HEK293 (cell line): ENCODE results near the gene BANF2.

ENCODE experiments used
- CTCF ChIA-PET: fragments of 350-600 bp; formaldehyde crosslinking; extraction: SDS; loops from one replicate; lab custom pipeline; 2021; ENCODE audit warnings: antibody characterized with exemption; lab: Yijun Ruan, JAX
- POLR2A ChIA-PET: fragments of 300-600 bp; formaldehyde crosslinking; extraction: SDS; loops from one replicate; lab custom pipeline; 2020; ENCODE audit warnings: antibody characterized with exemption, inconsistent platforms; lab: Yijun Ruan, JAX
- H3K27ac ChIP-seq: fragments of 200-500 bp; sonication (Bioruptor generic); 2 replicates; pipeline ENCODE4 v1.5.1; 2014; ENCODE audit warnings: low read depth, low read length, control low read depth, inconsistent platforms; ENCODE audit errors: extremely low read depth
- H3K36me3 ChIP-seq, 2 experiments: fragments of 200-500 bp in 1 of 2; sonication (Bioruptor generic) in 1 of 2; 1 replicate in 1 of 2; 2 replicates in 1 of 2; pipeline ENCODE4 v1.5.1; 2014 to 2017; ENCODE audit warnings: inconsistent platforms in 2 of 2, low read length in 2 of 2; ENCODE audit not compliant: control insufficient read depth in 2 of 2, insufficient read depth in 1 of 2
- H3K4me1 ChIP-seq: fragments of 200-500 bp; sonication (Bioruptor generic); 2 replicates; pipeline ENCODE4 v1.5.1; 2014; ENCODE audit warnings: mild to moderate bottlenecking, low read length, inconsistent platforms; ENCODE audit not compliant: control insufficient read depth, insufficient read depth
- H3K4me3 ChIP-seq: 2 replicates; pipeline ENCODE4 v1.5.1; 2011; ENCODE audit warnings: low read depth, mild to moderate bottlenecking, control low read depth, low read length, moderate library complexity
- H3K9me3 ChIP-seq: fragments of 200-500 bp; sonication (Bioruptor generic); 2 replicates; pipeline ENCODE4 v1.5.1; 2014; ENCODE audit warnings: low read depth, low read length, inconsistent platforms; ENCODE audit not compliant: control insufficient read depth, insufficient read depth
- EGR2 ChIP-seq: fragments of 450-650 bp; formaldehyde crosslinking; IDR thresholded peaks from 2 replicates; pipeline ENCODE4 v1.5.1; 2016; ENCODE audit warnings: low read depth, missing biosample characterization, missing genetic modification characterization
- GLIS1 ChIP-seq: fragments of 450-650 bp; formaldehyde crosslinking; IDR thresholded peaks from 2 replicates; pipeline ENCODE4 v1.5.1; 2016; ENCODE audit warnings: missing biosample characterization, missing genetic modification characterization
- KLF9 ChIP-seq: fragments of 450-650 bp; formaldehyde crosslinking; IDR thresholded peaks from 2 replicates; pipeline ENCODE4 v1.5.1; 2016; ENCODE audit warnings: missing biosample characterization, missing genetic modification characterization, low read depth
- SCRT1 ChIP-seq: fragments of 450-650 bp; formaldehyde crosslinking; IDR thresholded peaks from 2 replicates; pipeline ENCODE4 v1.5.1; 2016; ENCODE audit warnings: missing biosample characterization, missing genetic modification characterization, borderline replicate concordance
- SCRT2 ChIP-seq: fragments of 450-650 bp; formaldehyde crosslinking; IDR thresholded peaks from 2 replicates; pipeline ENCODE4 v1.5.1; 2016; ENCODE audit warnings: missing biosample characterization, missing genetic modification characterization
- SP7 ChIP-seq: fragments of 450-650 bp; formaldehyde crosslinking; IDR thresholded peaks from 2 replicates; pipeline ENCODE4 v1.5.1; 2016; ENCODE audit warnings: missing biosample characterization, missing genetic modification characterization
- ZNF121 ChIP-seq: fragments of 450-650 bp; formaldehyde crosslinking; IDR thresholded peaks from 2 replicates; pipeline ENCODE4 v1.5.1; 2016; ENCODE audit warnings: missing biosample characterization, missing genetic modification characterization
- ZNF175 ChIP-seq: fragments of 450-650 bp; formaldehyde crosslinking; IDR thresholded peaks from 2 replicates; pipeline ENCODE4 v1.5.1; 2016; ENCODE audit warnings: missing biosample characterization, missing genetic modification characterization
- ZNF23 ChIP-seq: fragments of 450-650 bp; formaldehyde crosslinking; IDR thresholded peaks from 2 replicates; pipeline ENCODE4 v1.5.1; 2016; ENCODE audit warnings: missing biosample characterization, missing genetic modification characterization, borderline replicate concordance
- ZNF26 ChIP-seq: fragments of 450-650 bp; formaldehyde crosslinking; IDR thresholded peaks from 2 replicates; pipeline ENCODE4 v1.5.1; 2016; ENCODE audit warnings: missing biosample characterization, missing genetic modification characterization
- ZNF354C ChIP-seq: fragments of 450-650 bp; formaldehyde crosslinking; IDR thresholded peaks from 2 replicates; pipeline ENCODE4 v1.5.1; 2016; ENCODE audit warnings: missing biosample characterization, missing genetic modification characterization, low read depth, borderline replicate concordance
- ZNF366 ChIP-seq: fragments of 450-650 bp; formaldehyde crosslinking; conservative IDR thresholded peaks from 2 replicates; pipeline ENCODE4 v1.5.1; 2016; ENCODE audit warnings: missing biosample characterization, missing genetic modification characterization
- ZNF37A ChIP-seq: fragments of 450-650 bp; IDR thresholded peaks from 2 replicates; pipeline ENCODE4 v1.5.1; 2018; ENCODE audit warnings: missing biosample characterization, missing genetic modification characterization
- ZNF48 ChIP-seq: fragments of 450-650 bp; formaldehyde crosslinking; IDR thresholded peaks from 2 replicates; pipeline ENCODE4 v1.5.1; 2016; ENCODE audit warnings: missing biosample characterization, missing genetic modification characterization
- ZNF548 ChIP-seq: fragments of 450-650 bp; formaldehyde crosslinking; IDR thresholded peaks from 2 replicates; pipeline ENCODE4 v1.5.1; 2016; ENCODE audit warnings: missing biosample characterization, missing genetic modification characterization
- ZNF585B ChIP-seq: fragments of 450-650 bp; formaldehyde crosslinking; IDR thresholded peaks from 2 replicates; pipeline ENCODE4 v1.5.1; 2016; ENCODE audit warnings: missing biosample characterization, missing genetic modification characterization
- ZNF623 ChIP-seq: fragments of 450-650 bp; formaldehyde crosslinking; IDR thresholded peaks from 2 replicates; pipeline ENCODE4 v1.5.1; 2016; ENCODE audit warnings: missing biosample characterization, missing genetic modification characterization
- ZNF645 ChIP-seq: fragments of 450-650 bp; formaldehyde crosslinking; IDR thresholded peaks from 2 replicates; pipeline ENCODE4; 2016; ENCODE audit warnings: missing biosample characterization, missing genetic modification characterization
- ZNF777 ChIP-seq: fragments of 450-650 bp; formaldehyde crosslinking; IDR thresholded peaks from 2 replicates; pipeline ENCODE4 v1.5.1; 2017; ENCODE audit warnings: missing biosample characterization, missing genetic modification characterization, borderline replicate concordance
- ZNF792 ChIP-seq: fragments of 450-650 bp; formaldehyde crosslinking; IDR thresholded peaks from 2 replicates; pipeline ENCODE4 v1.5.1; 2016; ENCODE audit warnings: missing biosample characterization, missing genetic modification characterization
- TF ChIP-seq, protein P1 (sequence below): fragments of 450-650 bp; formaldehyde crosslinking; IDR thresholded peaks from 2 replicates; pipeline ENCODE4 v1.5.1; 2016; ENCODE audit warnings: missing biosample characterization, missing genetic modification characterization, low read depth
- TF ChIP-seq, protein P2 (sequence below): fragments of 450-650 bp; formaldehyde crosslinking; IDR thresholded peaks from 2 replicates; pipeline ENCODE4 v1.5.1; 2016; ENCODE audit warnings: missing biosample characterization, missing genetic modification characterization
- TF ChIP-seq, protein P3 (sequence below): fragments of 450-650 bp; formaldehyde crosslinking; IDR thresholded peaks from 2 replicates; pipeline ENCODE4 v1.5.1; 2017; ENCODE audit warnings: missing biosample characterization, missing genetic modification characterization
- TF ChIP-seq, protein P4 (sequence below): fragments of 450-650 bp; formaldehyde crosslinking; IDR thresholded peaks from 2 replicates; pipeline ENCODE4 v1.5.1; 2016; ENCODE audit warnings: missing biosample characterization, missing genetic modification characterization

Gene BANF2

DNA sequence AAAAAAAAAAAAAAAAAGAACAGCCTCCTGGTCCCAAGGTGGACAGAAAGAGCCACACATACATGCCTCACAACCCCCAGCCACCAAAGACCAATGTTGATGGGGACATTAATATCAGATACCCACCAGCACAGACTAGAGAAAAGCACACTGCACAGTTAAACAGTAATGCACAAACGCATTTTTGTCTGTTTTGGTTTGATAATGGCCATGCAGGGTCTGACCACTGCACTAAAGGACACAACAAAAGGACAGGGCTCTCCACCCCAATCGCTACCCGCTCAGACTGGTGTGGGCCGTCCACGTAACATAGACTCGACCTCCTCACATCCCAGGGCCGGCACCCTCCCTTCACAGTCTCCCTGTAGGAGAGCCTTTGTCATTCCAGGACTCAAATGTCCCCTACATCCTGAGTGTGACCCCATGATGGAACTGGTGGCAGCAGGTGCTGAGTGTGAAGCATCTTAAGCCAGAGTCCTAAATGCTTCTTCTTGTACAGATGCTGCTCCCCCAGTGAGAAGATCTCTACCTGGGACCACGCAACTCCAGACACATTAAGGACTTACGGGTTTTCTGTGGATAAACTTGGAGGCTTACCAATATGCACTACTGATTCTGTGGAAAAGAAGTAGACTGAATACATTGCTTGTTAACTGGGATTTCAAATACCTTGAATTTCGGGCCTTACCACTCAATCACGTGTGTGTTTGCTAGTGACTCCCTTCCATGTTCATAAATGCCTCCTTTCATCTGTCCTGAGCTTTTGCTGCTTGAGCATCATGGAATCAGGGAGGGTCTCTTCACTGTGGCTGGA lies 45.7 kb upstream of the BANF2 start:
- no peak overlapping the region for H3K27ac ChIP-seq
- ChIA-PET CTCF (interaction anchor here (0.7 to 2.1 kb wide), 10 partner anchors 12 to 284 kb away, joined by 3 to 19 read pairs (median 4); no protein-coding TSS in a partner anchor), POLR2A (no interaction called here)
- H3K4me3 ChIP-seq, result no peak overlapping the region
- TF ChIP-seq, protein P1, sequence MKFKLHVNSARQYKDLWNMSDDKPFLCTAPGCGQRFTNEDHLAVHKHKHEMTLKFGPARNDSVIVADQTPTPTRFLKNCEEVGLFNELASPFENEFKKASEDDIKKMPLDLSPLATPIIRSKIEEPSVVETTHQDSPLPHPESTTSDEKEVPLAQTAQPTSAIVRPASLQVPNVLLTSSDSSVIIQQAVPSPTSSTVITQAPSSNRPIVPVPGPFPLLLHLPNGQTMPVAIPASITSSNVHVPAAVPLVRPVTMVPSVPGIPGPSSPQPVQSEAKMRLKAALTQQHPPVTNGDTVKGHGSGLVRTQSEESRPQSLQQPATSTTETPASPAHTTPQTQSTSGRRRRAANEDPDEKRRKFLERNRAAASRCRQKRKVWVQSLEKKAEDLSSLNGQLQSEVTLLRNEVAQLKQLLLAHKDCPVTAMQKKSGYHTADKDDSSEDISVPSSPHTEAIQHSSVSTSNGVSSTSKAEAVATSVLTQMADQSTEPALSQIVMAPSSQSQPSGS (tag by site-specific recombination), result no peak
- no peak for TF ChIP-seq ZNF175 (tag by site-specific recombination)
- TF ChIP-seq ZNF585B (tag by site-specific recombination), result no peak
- no peak for TF ChIP-seq ZNF792 (tag by site-specific recombination)
- TF ChIP-seq ZNF366 (tag by site-specific recombination), result no peak
- TF ChIP-seq KLF9 (tag by site-specific recombination), result no peak
- TF ChIP-seq ZNF623 (tag by site-specific recombination), result no peak
- TF ChIP-seq ZNF23 (tag by site-specific recombination), result no peak
- TF ChIP-seq SCRT2 (tag by site-specific recombination), result no peak
- TF ChIP-seq ZNF37A, result no peak
- TF ChIP-seq ZNF354C, result no peak
- TF ChIP-seq, protein P2, sequence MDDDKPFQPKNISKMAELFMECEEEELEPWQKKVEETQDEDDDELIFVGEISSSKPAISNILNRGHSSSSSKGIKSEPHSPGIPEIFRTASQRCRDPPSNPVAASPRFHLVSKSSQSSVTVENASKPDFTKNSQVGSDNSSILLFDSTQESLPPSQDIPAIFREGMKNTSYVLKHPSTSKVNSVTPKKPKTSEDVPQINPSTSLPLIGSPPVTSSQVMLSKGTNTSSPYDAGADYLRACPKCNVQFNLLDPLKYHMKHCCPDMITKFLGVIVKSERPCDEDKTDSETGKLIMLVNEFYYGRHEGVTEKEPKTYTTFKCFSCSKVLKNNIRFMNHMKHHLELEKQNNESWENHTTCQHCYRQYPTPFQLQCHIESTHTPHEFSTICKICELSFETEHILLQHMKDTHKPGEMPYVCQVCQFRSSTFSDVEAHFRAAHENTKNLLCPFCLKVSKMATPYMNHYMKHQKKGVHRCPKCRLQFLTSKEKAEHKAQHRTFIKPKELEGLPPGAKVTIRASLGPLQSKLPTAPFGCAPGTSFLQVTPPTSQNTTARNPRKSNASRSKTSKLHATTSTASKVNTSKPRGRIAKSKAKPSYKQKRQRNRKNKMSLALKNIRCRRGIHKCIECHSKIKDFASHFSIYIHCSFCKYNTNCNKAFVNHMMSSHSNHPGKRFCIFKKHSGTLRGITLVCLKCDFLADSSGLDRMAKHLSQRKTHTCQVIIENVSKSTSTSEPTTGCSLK, result no peak
- TF ChIP-seq SCRT1 (tag by site-specific recombination), result no peak
- TF ChIP-seq ZNF121 (tag by site-specific recombination), result no peak
- no peak for TF ChIP-seq EGR2 (tag by site-specific recombination)
- no peak for TF ChIP-seq GLIS1 (tag by site-specific recombination)
- no peak for TF ChIP-seq ZNF26 (tag by site-specific recombination)
- peaks cover 3% of the 10 kb centered on the region; the same call in 1 of the 2 replicates for H3K4me1 ChIP-seq
- H3K9me3 ChIP-seq, result no peaks in the 10 kb centered on the region
- peaks cover 0 to 43% of the 10 kb centered on the region in 2 experiments; a peak in 2 of 3 replicates for H3K36me3 ChIP-seq

DNA sequence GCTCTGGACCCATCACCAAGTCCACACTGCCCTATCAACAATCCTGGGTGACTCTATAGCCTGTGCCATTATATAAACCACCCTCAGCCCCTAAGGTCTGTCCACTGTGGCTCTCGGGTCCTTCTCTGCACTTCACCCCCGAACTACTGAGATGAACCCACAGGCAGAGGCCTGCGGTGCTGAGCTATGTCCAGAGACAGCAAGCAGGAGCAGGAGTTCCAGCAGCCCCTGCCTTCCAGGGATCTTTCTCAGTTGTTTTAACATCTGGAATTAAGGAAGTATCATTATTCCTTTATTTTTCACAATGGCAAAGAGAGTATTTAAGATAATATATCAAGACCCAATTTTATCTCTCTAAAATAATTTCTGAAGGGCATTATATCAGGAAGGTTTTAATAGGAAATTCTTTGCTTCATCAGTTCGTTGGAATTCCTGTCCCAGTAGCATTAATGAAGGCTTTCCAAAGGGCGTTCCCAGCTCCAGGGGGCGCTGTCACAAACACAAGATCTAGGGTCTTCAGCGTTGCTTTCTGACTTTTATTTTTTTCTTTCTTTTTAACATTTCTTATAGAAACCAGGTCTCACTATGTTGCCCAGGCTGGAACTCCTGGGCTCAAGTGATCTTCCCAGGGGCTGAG lies 45.0 kb upstream of the BANF2 start:
- POLR2A ChIA-PET, result no interaction called here
- CTCF ChIA-PET, result interaction anchor here (0.6 to 2.1 kb wide), 22 partner anchors 11 to 886 kb away, joined by 3 to 19 read pairs (median 4); partner anchors contain the start of gene RRBP1
- peaks cover 0 to 44% of the 10 kb centered on the region in 2 experiments; a peak in 2 of 3 replicates for H3K36me3 ChIP-seq
- H3K4me3 ChIP-seq, result no peak overlapping the region
- H3K4me1 ChIP-seq, result peaks cover 3% of the 10 kb centered on the region; the same call in 1 of the 2 replicates
- no peaks in the 10 kb centered on the region for H3K9me3 ChIP-seq
- no peak overlapping the region for H3K27ac ChIP-seq
- TF ChIP-seq ZNF777 (tag by site-specific recombination), result no peak
- TF ChIP-seq, protein P3, sequence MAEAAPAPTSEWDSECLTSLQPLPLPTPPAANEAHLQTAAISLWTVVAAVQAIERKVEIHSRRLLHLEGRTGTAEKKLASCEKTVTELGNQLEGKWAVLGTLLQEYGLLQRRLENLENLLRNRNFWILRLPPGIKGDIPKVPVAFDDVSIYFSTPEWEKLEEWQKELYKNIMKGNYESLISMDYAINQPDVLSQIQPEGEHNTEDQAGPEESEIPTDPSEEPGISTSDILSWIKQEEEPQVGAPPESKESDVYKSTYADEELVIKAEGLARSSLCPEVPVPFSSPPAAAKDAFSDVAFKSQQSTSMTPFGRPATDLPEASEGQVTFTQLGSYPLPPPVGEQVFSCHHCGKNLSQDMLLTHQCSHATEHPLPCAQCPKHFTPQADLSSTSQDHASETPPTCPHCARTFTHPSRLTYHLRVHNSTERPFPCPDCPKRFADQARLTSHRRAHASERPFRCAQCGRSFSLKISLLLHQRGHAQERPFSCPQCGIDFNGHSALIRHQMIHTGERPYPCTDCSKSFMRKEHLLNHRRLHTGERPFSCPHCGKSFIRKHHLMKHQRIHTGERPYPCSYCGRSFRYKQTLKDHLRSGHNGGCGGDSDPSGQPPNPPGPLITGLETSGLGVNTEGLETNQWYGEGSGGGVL (tag by site-specific recombination), result no peak
- TF ChIP-seq, protein P4, sequence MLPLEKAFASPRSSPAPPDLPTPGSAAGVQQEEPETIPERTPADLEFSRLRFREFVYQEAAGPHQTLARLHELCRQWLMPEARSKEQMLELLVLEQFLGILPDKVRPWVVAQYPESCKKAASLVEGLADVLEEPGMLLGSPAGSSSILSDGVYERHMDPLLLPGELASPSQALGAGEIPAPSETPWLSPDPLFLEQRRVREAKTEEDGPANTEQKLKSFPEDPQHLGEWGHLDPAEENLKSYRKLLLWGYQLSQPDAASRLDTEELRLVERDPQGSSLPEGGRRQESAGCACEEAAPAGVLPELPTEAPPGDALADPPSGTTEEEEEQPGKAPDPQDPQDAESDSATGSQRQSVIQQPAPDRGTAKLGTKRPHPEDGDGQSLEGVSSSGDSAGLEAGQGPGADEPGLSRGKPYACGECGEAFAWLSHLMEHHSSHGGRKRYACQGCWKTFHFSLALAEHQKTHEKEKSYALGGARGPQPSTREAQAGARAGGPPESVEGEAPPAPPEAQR (tag by site-specific recombination), result no peak
- TF ChIP-seq ZNF548 (tag by site-specific recombination), result no peak
- no peak for TF ChIP-seq ZNF48
- no peak for TF ChIP-seq SP7 (tag by site-specific recombination)
- TF ChIP-seq ZNF645 (tag by site-specific recombination), result no peak
